GM12878 (cell line): ENCODE measurements around the gene WDR31. TPM values are rescaled to one million over a fixed set of nuclear protein-coding genes. Genes with fewer than 3 reads are reported as not detected.

Experiments used
- ATAC-seq: fragments of 200-7000 bp; cut with Tn5 transposase; 3 replicates; pipeline ENCODE4 v1.9.1; 2020; ENCODE audit warnings: mild to moderate bottlenecking, moderate library complexity
- BruUV-seq: library from RNA; stranded (reverse); fragments of 400-500 nt; replicated peaks from 2 replicates; lab custom pipeline; 2021; lab: Mats Ljungman, UMichigan
- CTCF ChIA-PET: fragments of 300-600 bp; sonication (Branson Sonifier 250); formaldehyde crosslinking; extraction: SDS; loops from one replicate; lab custom pipeline; 2021; ENCODE audit warnings: inconsistent platforms; lab: Yijun Ruan, JAX
- POLR2A ChIA-PET: fragments of 350-600 bp; formaldehyde crosslinking; extraction: SDS; loops from one replicate; lab custom pipeline; 2021; ENCODE audit warnings: inconsistent platforms; lab: Charles Lee
- RAD21 ChIA-PET: fragments of 300-600 bp; sonication (Branson Sonifier 250); formaldehyde crosslinking; loops from one replicate; lab custom pipeline; 2023; ENCODE audit warnings: antibody characterized with exemption; ENCODE audit not compliant: unreplicated experiment; lab: Charles Lee
- SMC1A ChIA-PET: fragments of 300-600 bp; sonication (Branson Sonifier 250); formaldehyde crosslinking; loops from one replicate; lab custom pipeline; 2023; ENCODE audit not compliant: unreplicated experiment, uncharacterized antibody; lab: Charles Lee
- DNase-seq: peaks from one replicate; pipeline ENCODE4 v3.0.0-alpha.2; 2011; ENCODE audit warnings: low read depth, low spot score
- FAIRE-seq: peaks from 3 replicates; lab custom pipeline; 2011; peaks lifted over from hg19 to GRCh38; lab: Jason Lieb, UNC
- H2AFZ ChIP-seq: 2 replicates; pipeline ENCODE4 v1.6.0; 2011; ENCODE audit warnings: low read depth, low read length, control low read depth; ENCODE audit not compliant: control insufficient read depth
- H3K27ac ChIP-seq: 2 replicates; pipeline ENCODE4 v1.5.1; 2011; ENCODE audit warnings: control low read depth; ENCODE audit not compliant: control insufficient read depth, insufficient read depth
- H3K27me3 ChIP-seq, 2 experiments: replicated peaks in 1 of 2; 2 replicates each; pipeline versions ENCODE4 v1.6.0 to v1.6.1; 2011; ENCODE audit warnings: low read length in 1 of 2; ENCODE audit not compliant: control insufficient read depth in 2 of 2, insufficient read depth in 2 of 2
- H3K36me3 ChIP-seq, 2 experiments: 2 replicates each; pipeline ENCODE4 v1.5.1; 2011; ENCODE audit warnings: low read length in 1 of 2; ENCODE audit not compliant: control insufficient read depth in 2 of 2, insufficient read depth in 2 of 2
- H3K4me1 ChIP-seq: 2 replicates; pipeline ENCODE4 v1.6.1; 2011; ENCODE audit warnings: mild to moderate bottlenecking, low read length, moderate library complexity, mixed read lengths; ENCODE audit not compliant: control insufficient read depth, insufficient read depth
- H3K4me2 ChIP-seq: 2 replicates; pipeline ENCODE4 v1.6.0; 2011; ENCODE audit warnings: control low read depth; ENCODE audit not compliant: control insufficient read depth, insufficient read depth
- H3K4me3 ChIP-seq: fragments of 200-600 bp; sonication (generic); 2 replicates; pipeline ENCODE4 v1.5.1; 2016
- H3K79me2 ChIP-seq: 2 replicates; pipeline ENCODE4 v1.6.0; 2011; ENCODE audit warnings: low read length; ENCODE audit not compliant: control insufficient read depth, insufficient read depth
- H3K9ac ChIP-seq: 2 replicates; pipeline ENCODE4 v1.8.0; 2011; ENCODE audit warnings: low read length, control low read depth, mixed read lengths; ENCODE audit not compliant: control insufficient read depth, insufficient read depth
- H3K9me3 ChIP-seq: replicated peaks from 3 replicates; pipeline ENCODE4 v1.5.1; 2011; ENCODE audit warnings: mild to moderate bottlenecking, low read length; ENCODE audit not compliant: control insufficient read depth, insufficient read depth
- H4K20me1 ChIP-seq: 2 replicates; pipeline ENCODE4 v1.6.0; 2011; ENCODE audit not compliant: control insufficient read depth, insufficient read depth
- ATF3 ChIP-seq: IDR thresholded peaks from 2 replicates; pipeline ENCODE4 v1.6.1; 2011; ENCODE audit warnings: low read depth, mild to moderate bottlenecking, low read length, moderate library complexity, borderline replicate concordance; ENCODE audit errors: extremely low read depth
- CEBPB ChIP-seq, 2 experiments: fragments of 150-350 bp in 1 of 2; IDR thresholded peaks; 2 replicates each; pipeline ENCODE4 v1.6.1; 2012 to 2014; ENCODE audit warnings: low read depth in 2 of 2, low read length in 2 of 2, borderline replicate concordance in 1 of 2, inconsistent platforms in 1 of 2
- CHD1 ChIP-seq: IDR thresholded peaks from 2 replicates; pipeline ENCODE4 v1.6.1; 2012; ENCODE audit warnings: low read depth, low read length, improper control_type of control experiment
- CTCF ChIP-seq, 3 experiments: IDR thresholded peaks in 2 of 3; conservative IDR thresholded peaks in 1 of 3; 2 replicates each; pipeline ENCODE4 v1.5.1; 2011; ENCODE audit warnings: low read depth in 3 of 3, low read length in 3 of 3, mild to moderate bottlenecking in 3 of 3, control low read depth in 2 of 3, moderate library complexity in 2 of 3, inconsistent platforms in 1 of 3, mixed read lengths in 1 of 3; ENCODE audit not compliant: control insufficient read depth in 2 of 3, insufficient read depth in 1 of 3; ENCODE audit errors: extremely low read depth in 1 of 3
- KAT2A ChIP-seq: conservative IDR thresholded peaks from 2 replicates; pipeline ENCODE4 v1.6.1; 2011; ENCODE audit warnings: low read depth, low read length; ENCODE audit not compliant: control insufficient read depth
- KLF5 ChIP-seq: fragments of 450-650 bp; IDR thresholded peaks from 2 replicates; pipeline ENCODE4 v1.6.1; 2014; ENCODE audit warnings: mild to moderate bottlenecking; ENCODE audit not compliant: partially characterized antibody
- PBX3 ChIP-seq: IDR thresholded peaks from 2 replicates; pipeline ENCODE4 v1.6.1; 2011; ENCODE audit warnings: mild to moderate bottlenecking, low read depth, low read length, moderate library complexity; ENCODE audit not compliant: insufficient replicate concordance
- PRDM15 ChIP-seq: fragments of 450-650 bp; formaldehyde crosslinking; IDR thresholded peaks from 2 replicates; pipeline ENCODE4 v1.4.0; 2020; ENCODE audit warnings: mild to moderate bottlenecking, moderate library complexity
- RAD21 ChIP-seq: IDR thresholded peaks from 2 replicates; pipeline ENCODE4 v1.6.1; 2011; ENCODE audit warnings: mild to moderate bottlenecking, low read depth, low read length, moderate library complexity; ENCODE audit not compliant: insufficient read depth
- REST ChIP-seq: IDR thresholded peaks from 2 replicates; pipeline ENCODE4 v1.6.1; 2012; ENCODE audit warnings: mild to moderate bottlenecking, low read depth, low read length
- ZBED1 ChIP-seq: IDR thresholded peaks from 2 replicates; pipeline ENCODE4 v1.6.1; 2016; ENCODE audit warnings: borderline replicate concordance
- ZZZ3 ChIP-seq: IDR thresholded peaks from 2 replicates; pipeline ENCODE4 v1.6.1; 2011; ENCODE audit warnings: low read depth; ENCODE audit not compliant: control insufficient read depth, insufficient read length
- WGBS: methylation state at CpG from one replicate; pipeline ENCODE4 v1.1.6; 2016; ENCODE audit warnings: low lambda C conversion rate; ENCODE audit not compliant: insufficient replicate concordance, insufficient coverage; ENCODE audit errors: missing lambda C conversion rate; 5-methylcytosine and 5-hydroxymethylcytosine counted together
- in situ Hi-C: fragments of 300-500 bp; cut with MboI; formaldehyde crosslinking; loops from 9 replicates; pipeline ENCODE4 v1.14.3; 2018; ENCODE audit warnings: mixed read lengths
- intact Hi-C: fragments of 100-400 bp; cut with micrococcal nuclease; formaldehyde crosslinking; loops from one replicate; pipeline ENCODE4 v1.14.2; 2022; ENCODE audit not compliant: unreplicated experiment
- polyA plus RNA-seq, 11 experiments: library from polyadenylated mRNA; depleted of rRNA in 4 of 11; unstranded in 6 of 11; stranded (reverse) in 5 of 11; fragments of >200 nt; fragmentation: Nextera tagmentation in 4 of 11; fragmentation: Illumina TruSeq in 1 of 11; extraction: Ambion mirVana in 4 of 11; extraction: Trizol in 1 of 11; gene quantifications; 1 replicate in 1 of 11; 2 replicates in 10 of 11; pipeline versions ENCODE4 v1.2.1 to v1.2.3, GENCODE V29; 2011 to 2016; ENCODE audit warnings: inconsistent platforms in 2 of 11, missing spikeins in 2 of 11, low read depth in 1 of 11
- total RNA-seq, 4 experiments: library from RNA; depleted of rRNA in 3 of 4; stranded (reverse); fragments of >200 nt in 3 of 4; fragmentation: Illumina TruSeq in 1 of 4; extraction: Trizol in 1 of 4; gene quantifications; 2 replicates each; pipeline versions ENCODE4 v1.2.1 to v1.2.3, GENCODE V29; 2013 to 2021

The WDR31 gene
- total and polyA plus RNA-seq, 10 of the 15 experiments (the other 5 are each of a cell fraction or from before 2014, with no cell fraction given) = 0.26 to 1.7 (median 0.79) TPM

GRCh38 chr9:113317777-113318176 is 22.3 kb downstream of the WDR31 start:
- H3K4me3 ChIP-seq = no peak overlapping the region
- no peak for DNase-seq
- POLR2A ChIA-PET = no interaction called here
- no peak overlapping the region for H3K9ac ChIP-seq
- no peaks in the 10 kb centered on the region; the same call in 1 of the 2 replicates for H4K20me1 ChIP-seq
- no peak overlapping the region for H2AFZ ChIP-seq
- SMC1A ChIA-PET = interaction anchor here (0.9 to 1.2 kb wide), 2 partner anchors 15 to 27 kb away, joined by 3 read pairs; no protein-coding TSS in a partner anchor
- no peak for FAIRE-seq
- RAD21 ChIA-PET = no interaction called here
- CTCF ChIA-PET = interaction anchor here (0.7 to 1.3 kb wide), 2 partner anchors 12 to 88 kb away, joined by 3 to 4 read pairs; no protein-coding TSS in a partner anchor
- H3K27ac ChIP-seq = no peak overlapping the region
- H3K27me3 ChIP-seq = peaks cover 0 to 3% of the 10 kb centered on the region in 2 experiments; a peak in 1 of 4 replicates
- ATAC-seq = no peak
- H3K36me3 ChIP-seq = no peaks in the 10 kb centered on the region
- H3K4me1 ChIP-seq = no peaks in the 10 kb centered on the region
- no peak overlapping the region for H3K4me2 ChIP-seq
- H3K79me2 ChIP-seq = no peaks in the 10 kb centered on the region
- 7% methylated on average over 2 of the region's 2 CpGs for WGBS
- in situ Hi-C loops = no loop called here
- no peaks in the 10 kb centered on the region for H3K9me3 ChIP-seq
- no TSS peak for BruUV-seq
- intact Hi-C loops = no loop called here
- no peak for TF ChIP-seq ZBED1
- no peak for TF ChIP-seq PBX3
- no peak for TF ChIP-seq RAD21
- TF ChIP-seq ZZZ3 = no peak
- no peak for TF ChIP-seq KLF5
- TF ChIP-seq KAT2A = no peak
- TF ChIP-seq ATF3 = no peak
- no peak for TF ChIP-seq CTCF (IDR thresholded peaks at IDR 0.05 in 2 of 3, conservative IDR thresholded peaks at IDR 0.05 in 1 of 3; ENCODE audit: control insufficient read depth in 2 of 3, extremely low read depth in 1 of 3, insufficient read depth in 1 of 3, low read depth in 3 of 3, low read length in 3 of 3)
- no peak for TF ChIP-seq REST
- no peak for TF ChIP-seq CEBPB (IDR thresholded peaks at IDR 0.05; ENCODE audit: borderline replicate concordance in 1 of 2, low read depth in 2 of 2, low read length in 2 of 2)
- no peak for TF ChIP-seq PRDM15 (CRISPR knock-in tag)
- no peak for TF ChIP-seq CHD1
